A549 treated with AZD2906 at 1 μM for 4 hours (cell line): ENCODE measurements around the gene TERB1. TPM values are rescaled to one million over a fixed set of nuclear protein-coding genes. Genes with fewer than 3 reads are reported as not detected.

Experiments
- total RNA-seq: library from RNA; stranded (reverse); fragments of 200-300 nt; extraction: Qiagen RNA extraction; gene quantifications from 5 replicates; pipeline ENCODE4 v1.2.3, GENCODE V29; 2022

Gene TERB1
- 0.05 TPM in 1 of 5 replicates, not detected in the others for total RNA-seq

GRCh38 chr16:66801320-66802105 is at the start of gene TERB1:
TSS of gene TERB1 (minus strand) at chr16:66801584. CDS start at chr16:66796798, 4,786 bp downstream.

DNA sequence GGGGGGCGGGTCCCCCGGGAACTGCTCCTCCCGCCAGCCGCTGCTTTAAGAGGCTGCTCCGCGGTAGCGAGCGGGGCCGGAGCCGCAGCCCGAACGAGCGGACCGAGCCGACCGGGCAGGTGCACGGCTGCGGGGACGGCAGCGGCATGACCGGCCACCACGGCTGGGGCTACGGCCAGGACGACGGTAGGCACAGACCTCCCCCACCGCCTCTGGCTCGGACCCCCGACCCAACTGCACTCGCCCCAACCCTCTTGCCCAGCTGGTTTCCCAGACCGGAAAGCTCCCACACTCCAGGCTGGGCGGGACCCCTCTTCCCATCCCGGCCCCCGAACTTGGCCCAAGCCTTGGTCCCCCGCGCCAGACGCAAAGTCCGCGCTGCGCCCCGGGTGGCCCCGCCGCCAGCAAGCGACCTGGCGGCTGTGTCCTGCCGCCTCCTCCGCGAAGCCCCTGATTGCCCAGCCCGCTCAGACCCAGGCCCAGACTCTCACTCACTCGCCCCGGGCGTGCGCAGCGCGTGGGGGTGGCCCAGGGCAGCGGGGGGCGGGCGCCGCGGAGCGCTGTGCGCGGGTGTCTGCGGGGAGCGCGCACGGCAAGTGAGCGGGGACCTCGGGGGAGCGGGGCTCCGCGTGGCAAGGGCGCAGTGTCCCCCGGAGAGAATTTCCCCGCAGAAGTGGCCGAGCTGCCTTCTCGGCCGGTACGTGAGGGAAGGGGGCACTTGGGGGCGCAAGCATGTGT is 43.1 kb upstream of the TERB1 start, which contains the start of gene CA7:
Gene CA7 (plus strand): TSS at position 73 of the 738 bp plus-strand sequence. CDS start 74 bp downstream, at position 147.

DNA sequence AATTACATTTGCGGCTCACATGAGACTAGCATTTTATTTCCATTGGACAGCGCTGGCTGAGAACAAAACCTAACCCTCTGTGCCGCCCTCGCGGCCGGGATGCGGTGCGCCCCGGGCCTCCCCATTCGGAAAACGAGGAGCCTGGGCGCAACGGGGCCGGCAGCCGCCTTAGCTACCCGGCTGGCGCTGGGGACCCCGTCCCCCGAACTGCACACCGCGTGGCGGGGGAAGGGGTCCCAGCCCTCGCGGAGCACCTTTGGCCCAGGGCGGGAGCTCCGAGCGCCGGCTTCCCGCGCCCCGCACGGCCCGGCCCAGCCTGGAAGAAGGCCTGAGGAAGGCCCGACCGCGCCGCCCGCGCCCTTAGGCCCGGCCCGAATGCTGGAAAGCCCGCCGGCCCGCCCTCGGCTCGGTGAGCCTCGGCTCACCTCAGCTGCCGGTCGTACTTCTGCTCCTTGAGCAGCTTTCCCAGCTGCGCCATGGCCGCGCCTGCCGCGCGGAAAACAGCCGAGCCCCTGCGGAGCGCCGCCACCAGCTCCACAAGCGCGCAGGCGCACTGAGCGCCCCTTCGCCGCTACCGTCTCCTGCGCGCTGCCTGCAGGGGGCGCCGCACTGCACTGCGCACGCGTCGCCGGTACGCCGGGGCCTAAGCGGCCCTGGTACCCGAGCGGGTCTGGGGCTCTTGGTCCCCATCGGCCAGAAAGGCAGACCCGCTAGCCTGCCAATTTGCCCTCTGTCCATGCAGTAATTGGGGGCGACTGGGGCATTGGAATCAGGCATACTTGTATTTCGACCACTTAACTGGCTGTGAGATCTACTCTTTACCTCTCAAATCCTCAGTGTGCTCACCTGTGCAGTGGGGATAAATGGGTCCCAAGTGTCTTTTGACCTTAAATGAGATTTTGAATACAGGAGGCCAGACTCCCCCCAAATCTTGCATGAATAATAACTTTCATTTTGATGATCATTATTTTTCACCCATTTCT is 29.3 kb upstream of the TERB1 start, which contains the start of gene NAE1:
Gene NAE1 (minus strand): TSS at position 555 of the 983 bp plus-strand sequence. CDS start 77 bp downstream, at position 478.

DNA sequence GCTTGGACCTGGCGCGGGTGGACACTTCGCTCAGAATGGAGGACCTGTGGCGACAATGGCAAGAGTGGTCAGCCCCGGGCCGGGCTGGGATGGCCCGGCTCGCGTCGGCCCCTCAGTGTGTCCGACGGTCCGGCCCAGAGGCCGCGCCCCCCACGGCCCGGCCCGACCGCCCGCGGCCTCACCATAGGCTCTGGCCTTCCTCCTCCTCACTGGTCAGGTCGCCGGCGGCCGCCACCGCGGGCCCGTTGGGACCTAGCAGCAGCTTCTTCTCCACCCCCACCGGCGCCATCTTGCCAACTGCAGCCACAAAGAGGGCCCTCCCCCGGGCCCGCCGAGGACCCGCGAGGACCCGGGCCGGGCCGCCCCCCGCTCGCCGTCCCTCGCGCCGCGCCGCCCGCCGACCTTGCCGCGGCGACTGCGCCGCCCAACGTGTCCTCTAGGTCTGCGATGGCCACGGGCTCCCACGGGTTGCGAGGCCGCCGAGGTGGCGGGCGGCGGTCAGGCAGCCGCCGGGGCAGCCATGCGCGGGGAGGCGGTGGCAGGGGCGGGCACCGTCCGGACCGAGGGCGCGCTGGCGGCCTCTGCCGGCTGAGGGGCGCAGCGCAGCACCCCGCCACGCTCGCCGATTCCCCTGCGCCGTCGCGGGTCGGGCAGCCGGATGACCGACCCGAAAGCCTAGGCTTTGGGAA is 49.9 kb downstream of the TERB1 start, which contains the start of gene DYNC1LI2:
Gene DYNC1LI2 (minus strand): TSS at position 307 of the 689 bp plus-strand sequence. CDS start 18 bp downstream, at position 289.

Other genes starting within 250 kb of the TERB1 start
- 61.7 to 67.5 TPM (median 65.4 TPM) in 5 replicates for gene CKLF, start 249.0 kb downstream of the TERB1 start, total RNA-seq
- 1.1 to 1.6 TPM (median 1.5 TPM) in 5 replicates for gene CMTM1, start 235.1 kb downstream of the TERB1 start, total RNA-seq
- not detected in 5 replicates for gene CMTM2, start 222.1 kb downstream of the TERB1 start, total RNA-seq
- 98.3 to 109 TPM (median 103 TPM) in 5 replicates for gene CMTM3, start 196.9 kb downstream of the TERB1 start, total RNA-seq
- 23.3 to 36.2 TPM (median 33.8 TPM) in 5 replicates for gene CMTM4, start 104.8 kb downstream of the TERB1 start, total RNA-seq
- 39.0 to 57.7 TPM (median 46.9 TPM) in 5 replicates for gene DYNC1LI2, start 50.0 kb downstream of the TERB1 start, total RNA-seq
- gene NAE1, start 29.4 kb upstream of the TERB1 start, total RNA-seq: 57.8 to 69.8 TPM (median 59.6 TPM) in 5 replicates
- 0.05 to 0.06 TPM (median 0.06 TPM) in 3 of 5 replicates, not detected in the others for gene CA7, start 42.8 kb upstream of the TERB1 start, total RNA-seq
- 5.3 to 6.8 TPM (median 5.9 TPM) in 5 replicates for gene PDP2, start 78.9 kb upstream of the TERB1 start, total RNA-seq
- gene CDH16, start 117.3 kb upstream of the TERB1 start, total RNA-seq: 7.0 to 10.5 TPM (median 9.9 TPM) in 5 replicates
- gene RRAD, start 124.0 kb upstream of the TERB1 start, total RNA-seq: 53.2 to 85.6 TPM (median 74.1 TPM) in 5 replicates
- gene CIAO2B, start 132.8 kb upstream of the TERB1 start, total RNA-seq: 146 to 198 TPM (median 194 TPM) in 5 replicates
- gene CES2, start 133.9 kb upstream of the TERB1 start, total RNA-seq: 35.8 to 37.3 TPM (median 36.7 TPM) in 5 replicates
- gene CES3, start 159.7 kb upstream of the TERB1 start, total RNA-seq: 2.1 to 2.9 TPM (median 2.4 TPM) in 5 replicates
- 2.9 to 4.9 TPM (median 4.0 TPM) in 5 replicates for gene CES4A, start 187.0 kb upstream of the TERB1 start, total RNA-seq
- 53.5 to 68.5 TPM (median 55.2 TPM) in 5 replicates for gene CBFB, start 227.6 kb upstream of the TERB1 start, total RNA-seq